ENCODE data around the gene ECEL1.

DNA sequence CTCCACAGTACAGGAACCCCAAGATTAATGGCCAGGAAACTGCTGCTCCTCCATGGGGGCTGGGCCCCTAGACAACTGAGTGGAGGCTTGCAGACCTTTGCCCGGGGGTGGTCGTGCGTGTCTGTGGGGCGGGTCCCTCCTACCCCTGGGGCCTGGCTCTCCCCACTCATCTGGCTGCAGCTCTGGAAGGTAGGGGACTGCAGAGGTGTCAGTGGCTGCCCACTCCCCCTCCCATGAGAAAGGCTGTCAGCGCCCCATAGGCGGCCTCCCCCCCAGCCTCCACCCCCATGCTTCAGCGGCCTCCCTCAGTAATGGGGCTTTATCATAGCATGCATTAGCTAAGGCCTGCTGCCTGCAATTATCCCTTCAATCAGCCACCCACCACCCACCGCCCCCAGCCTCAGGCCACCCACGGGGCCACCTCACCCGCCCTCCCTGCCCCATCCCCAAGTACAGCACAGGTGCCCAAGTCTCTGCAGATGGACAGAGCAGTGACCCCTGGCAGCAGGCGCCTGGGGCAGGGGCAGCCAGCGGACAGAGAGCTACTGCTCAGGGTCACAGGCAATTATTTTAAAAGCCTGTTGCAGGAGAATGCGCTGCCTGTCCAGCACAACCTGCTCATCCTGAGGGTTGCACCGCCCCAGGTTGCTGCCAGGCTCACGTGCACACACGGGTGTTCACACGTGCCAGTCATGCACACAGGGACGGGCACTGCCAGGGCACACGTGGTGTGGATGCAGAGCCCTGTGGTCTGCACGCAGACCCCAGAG, 9.1 kb upstream of the ECEL1 start:
- TF ChIP-seq, protein P1, sequence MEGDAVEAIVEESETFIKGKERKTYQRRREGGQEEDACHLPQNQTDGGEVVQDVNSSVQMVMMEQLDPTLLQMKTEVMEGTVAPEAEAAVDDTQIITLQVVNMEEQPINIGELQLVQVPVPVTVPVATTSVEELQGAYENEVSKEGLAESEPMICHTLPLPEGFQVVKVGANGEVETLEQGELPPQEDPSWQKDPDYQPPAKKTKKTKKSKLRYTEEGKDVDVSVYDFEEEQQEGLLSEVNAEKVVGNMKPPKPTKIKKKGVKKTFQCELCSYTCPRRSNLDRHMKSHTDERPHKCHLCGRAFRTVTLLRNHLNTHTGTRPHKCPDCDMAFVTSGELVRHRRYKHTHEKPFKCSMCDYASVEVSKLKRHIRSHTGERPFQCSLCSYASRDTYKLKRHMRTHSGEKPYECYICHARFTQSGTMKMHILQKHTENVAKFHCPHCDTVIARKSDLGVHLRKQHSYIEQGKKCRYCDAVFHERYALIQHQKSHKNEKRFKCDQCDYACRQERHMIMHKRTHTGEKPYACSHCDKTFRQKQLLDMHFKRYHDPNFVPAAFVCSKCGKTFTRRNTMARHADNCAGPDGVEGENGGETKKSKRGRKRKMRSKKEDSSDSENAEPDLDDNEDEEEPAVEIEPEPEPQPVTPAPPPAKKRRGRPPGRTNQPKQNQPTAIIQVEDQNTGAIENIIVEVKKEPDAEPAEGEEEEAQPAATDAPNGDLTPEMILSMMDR (IDR thresholded peaks at IDR 0.05; ENCODE audit: low read depth, low read length): no peak
- TF ChIP-seq EZH2phosphoT487 (IDR thresholded peaks at IDR 0.05; ENCODE audit: low read depth): no peak
